HEK293T (cell line): ENCODE data around the gene FEV.

ENCODE experiments used
- BHLHE40 ChIP-seq: fragments of 450-650 bp; IDR thresholded peaks from 2 replicates; pipeline ENCODE4 v1.6.1; 2016; ENCODE audit warnings: mild to moderate bottlenecking, moderate library complexity, borderline replicate concordance
- CTBP1 ChIP-seq: fragments of 450-650 bp; IDR thresholded peaks from 2 replicates; pipeline ENCODE4 v1.6.1; 2016; ENCODE audit warnings: borderline replicate concordance
- FOXK2 ChIP-seq: fragments of 450-650 bp; IDR thresholded peaks from 2 replicates; pipeline ENCODE4 v1.6.1; 2016; ENCODE audit warnings: mild to moderate bottlenecking
- FOXM1 ChIP-seq: fragments of 450-650 bp; IDR thresholded peaks from 2 replicates; pipeline ENCODE4 v1.6.1; 2017; ENCODE audit warnings: mild to moderate bottlenecking, borderline replicate concordance
- PKNOX1 ChIP-seq: fragments of 450-650 bp; IDR thresholded peaks from 2 replicates; pipeline ENCODE4 v1.6.1; 2016
- SUZ12 ChIP-seq: fragments of 450-650 bp; IDR thresholded peaks from 2 replicates; pipeline ENCODE4 v1.6.1; 2016; ENCODE audit warnings: mild to moderate bottlenecking
- ZNF384 ChIP-seq: fragments of 450-650 bp; IDR thresholded peaks from 2 replicates; pipeline ENCODE4 v1.6.1; 2016

- TF ChIP-seq FOXK2 (no peak), BHLHE40 (no peak), PKNOX1 (no peak), ZNF384 (no peak), SUZ12 (no peak), FOXM1 (no peak), CTBP1 (no peak)
Observed at GRCh38 chr2:219009294-219009693, 24.3 kb upstream of the FEV start.
